Stimulated activated CD4-positive, alpha-beta T cell treated with anti-CD3 and anti-CD28 coated beads, Interleukin-4, amount 100 ng/mL, for 24 hours (primary cell): ENCODE results near the gene MAP3K5.

Experiments
- DNase-seq: peaks from one replicate; pipeline ENCODE4 v3.0.0-alpha.2; 2020

The MAP3K5 gene

DNA sequence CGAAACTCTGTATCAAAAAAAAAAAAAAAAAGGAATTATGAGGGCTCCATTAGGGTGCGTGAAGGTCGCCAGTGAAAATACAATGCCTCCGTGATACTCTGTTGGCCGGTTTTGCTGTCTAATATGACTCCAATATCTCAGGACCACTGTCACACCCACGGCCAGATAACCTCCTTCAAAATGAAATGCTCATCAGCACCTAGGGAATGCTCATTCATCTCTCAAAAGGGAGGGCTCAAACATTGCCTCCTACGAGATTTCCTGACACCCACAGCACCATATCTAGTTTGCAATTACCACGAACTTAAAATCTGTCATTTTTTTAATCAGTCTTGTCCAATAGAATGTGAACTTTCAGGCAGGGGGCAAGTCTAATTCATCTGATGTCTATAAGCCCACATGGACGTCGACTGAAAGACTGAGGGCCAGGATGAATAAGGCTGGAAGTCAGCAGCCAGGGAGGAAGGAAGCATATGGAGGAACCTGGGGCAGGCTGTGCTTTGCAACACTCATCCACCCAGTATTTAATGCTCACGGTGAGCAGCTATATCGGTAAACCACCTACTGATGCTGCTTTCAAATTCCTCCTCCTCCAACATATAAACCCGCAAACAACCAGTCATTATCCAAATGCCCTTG lies 42.8 kb downstream of the MAP3K5 start:
- DNase-seq = no peak

- DNase-seq = no peak
Measured at GRCh38 chr6:136747507-136747906, 44.8 kb downstream of the MAP3K5 start.

DNA sequence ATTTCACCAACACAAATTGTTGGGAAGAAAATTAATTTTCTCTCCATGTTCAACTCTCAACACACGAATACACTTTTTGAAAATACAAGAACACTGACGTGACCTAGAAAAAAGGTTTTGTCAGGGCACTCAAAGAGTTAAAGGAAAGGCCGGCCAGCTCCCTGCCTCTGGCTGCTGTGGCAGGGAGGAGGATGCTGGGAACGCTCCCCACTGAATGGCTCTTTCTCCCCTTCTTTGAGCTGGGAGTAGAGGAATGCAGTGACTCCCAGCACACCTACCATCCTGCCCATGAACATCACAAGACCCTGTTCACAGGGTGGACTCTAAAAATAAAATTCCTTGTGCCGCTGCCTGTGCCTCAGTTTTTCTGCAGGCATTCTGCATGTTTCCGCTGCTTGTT lies 47.0 kb downstream of the MAP3K5 start:
- no peak for DNase-seq

DNA sequence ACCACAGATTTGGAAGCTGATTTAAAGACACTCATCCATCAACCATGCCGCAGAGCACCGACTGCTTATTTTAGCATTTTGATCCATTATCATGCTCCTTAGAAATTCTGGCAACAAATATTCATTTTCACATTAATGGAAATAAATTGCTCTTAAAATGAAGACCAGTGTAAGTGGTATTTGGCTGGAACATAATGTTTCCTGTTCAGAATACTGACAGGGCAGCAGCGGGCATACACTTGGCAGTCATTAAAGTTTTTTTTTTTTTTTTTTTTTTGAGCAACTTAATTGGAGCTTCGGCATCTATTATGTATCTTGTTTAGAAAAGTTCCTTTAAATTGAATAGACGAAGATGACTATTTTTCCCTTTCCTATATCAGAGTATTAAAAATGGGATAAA lies 47.4 kb downstream of the MAP3K5 start:
- no peak for DNase-seq

- no peak for DNase-seq
Measured at GRCh38 chr6:136742125-136742524, 50.2 kb downstream of the MAP3K5 start.

DNA sequence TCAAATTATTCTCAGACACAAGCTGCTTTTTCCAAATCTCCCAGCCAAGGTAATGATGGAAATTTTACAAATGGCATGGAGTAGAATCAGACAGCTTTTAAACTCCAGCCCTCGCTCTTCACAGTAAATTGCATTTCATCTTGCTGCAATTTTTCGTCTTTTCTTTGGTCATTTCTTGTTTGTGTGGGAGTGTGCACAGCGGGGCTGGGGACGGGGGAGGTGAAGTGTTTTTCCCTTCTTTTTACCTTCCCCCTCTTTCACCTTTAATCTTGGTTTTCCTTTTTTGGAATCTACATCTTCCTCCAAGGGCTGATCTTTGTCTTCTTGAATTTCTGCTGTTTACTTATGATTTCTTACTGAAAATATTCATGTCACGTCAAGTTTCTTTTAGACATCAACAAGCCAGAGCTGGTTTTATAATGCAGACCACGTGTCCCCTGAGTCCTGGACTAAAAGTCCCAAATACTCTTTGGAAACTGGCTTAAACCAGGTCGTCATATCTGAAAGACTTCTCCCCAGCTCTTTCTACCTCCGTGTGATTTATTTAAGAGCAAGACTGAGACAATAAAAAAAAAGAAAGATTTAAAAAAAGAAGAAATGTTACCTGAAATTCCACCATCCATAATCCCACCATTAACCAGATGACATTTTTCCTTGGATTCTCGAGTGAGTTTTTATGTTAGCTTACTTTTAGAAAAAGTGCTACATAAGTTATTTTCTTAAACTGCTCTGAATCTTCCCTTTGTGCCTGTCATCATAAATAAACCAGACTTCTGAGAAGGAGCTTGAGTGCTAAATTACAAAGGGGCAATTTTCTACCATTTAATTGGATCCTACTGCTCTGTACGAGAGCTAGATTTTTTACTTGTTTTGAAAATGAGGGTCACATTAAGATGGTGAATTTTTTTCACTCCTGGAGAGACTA lies 52.0 kb downstream of the MAP3K5 start:
- DNase-seq = no peak

DNA sequence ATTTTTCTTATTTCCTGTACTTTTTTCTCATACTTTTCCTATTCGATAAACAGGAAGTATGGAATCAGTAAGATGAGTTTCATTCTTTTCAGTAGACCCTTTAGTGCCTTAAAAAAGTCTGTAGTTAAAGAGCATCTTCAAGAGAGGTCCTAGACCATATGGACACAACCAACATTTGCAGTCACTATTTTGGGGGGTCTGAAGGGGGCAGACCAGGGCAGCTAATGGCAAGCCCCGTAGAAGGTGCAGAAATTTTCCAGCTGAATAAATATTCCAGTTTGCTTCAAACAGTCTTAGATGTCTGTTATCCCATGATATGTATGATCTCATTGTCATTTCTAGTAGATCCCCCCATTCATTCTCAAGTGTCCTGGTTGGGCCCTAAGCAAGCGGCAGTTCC lies 52.8 kb downstream of the MAP3K5 start:
- DNase-seq = no peak

DNA sequence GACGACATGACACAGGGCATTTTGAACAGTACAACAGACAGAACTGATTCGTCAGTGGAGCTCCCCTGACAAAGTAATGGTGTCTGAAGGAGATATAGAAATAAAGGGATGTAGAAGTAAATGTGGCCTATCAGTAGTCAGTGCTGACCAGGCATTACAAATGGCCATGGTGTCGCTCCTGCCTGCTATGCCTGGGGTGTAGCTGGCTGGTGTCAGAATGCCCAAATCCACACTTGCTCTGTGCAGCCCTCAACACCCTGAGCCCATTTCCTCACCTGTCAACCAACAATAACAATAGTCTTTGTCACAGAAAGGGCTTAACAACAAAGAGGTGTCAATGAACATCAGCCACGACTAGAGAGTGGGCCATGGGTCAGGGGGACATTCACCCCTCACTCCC lies 53.2 kb downstream of the MAP3K5 start:
- DNase-seq = no peak

DNA sequence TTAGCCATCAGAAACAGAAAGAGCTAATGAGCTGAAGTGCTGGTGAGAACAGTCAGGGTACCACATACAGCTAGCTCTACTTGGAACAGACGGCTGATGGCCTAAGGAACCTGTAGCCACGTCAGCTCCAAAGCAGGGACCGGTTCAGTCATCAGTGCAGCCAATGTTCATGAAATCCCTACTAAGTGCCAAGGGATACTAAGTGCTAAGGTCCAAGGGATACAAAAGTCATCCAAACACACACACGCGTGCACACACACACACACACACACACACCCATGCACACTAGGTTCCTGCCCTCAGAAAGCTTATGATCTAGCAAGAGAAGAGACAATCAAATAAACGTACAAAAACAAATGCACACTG lies 53.6 kb downstream of the MAP3K5 start:
- DNase-seq = no peak

- no peak for DNase-seq
Measured at GRCh38 chr6:136737871-136738691, 54.2 kb downstream of the MAP3K5 start.

GRCh38 chr6:136737374-136737844 lies 54.9 kb downstream of the MAP3K5 start:
- DNase-seq = no peak

GRCh38 chr6:136736281-136736960 lies 55.9 kb downstream of the MAP3K5 start:
- DNase-seq = no peak

DNA sequence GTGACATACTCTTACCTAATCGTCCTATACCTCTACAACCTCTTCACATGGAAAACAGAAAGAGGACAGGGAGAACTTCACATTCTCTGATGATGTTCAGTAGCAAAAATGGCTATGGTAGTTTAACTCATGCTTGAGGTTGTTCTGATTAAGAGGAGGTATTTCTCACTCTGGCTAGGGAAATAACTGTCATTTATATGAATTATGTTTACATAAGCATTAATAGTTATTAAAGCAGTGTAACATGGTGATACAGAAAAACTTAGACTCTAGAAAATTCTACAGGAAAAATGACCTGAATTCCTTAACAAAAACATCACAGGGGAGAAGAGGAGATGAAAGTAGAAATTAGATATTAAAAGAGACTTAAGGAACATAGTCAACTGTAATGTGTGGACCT lies 57.3 kb downstream of the MAP3K5 start:
- DNase-seq = no peak

GRCh38 chr6:136732889-136733288 lies 59.4 kb downstream of the MAP3K5 start:
- DNase-seq = no peak

DNA sequence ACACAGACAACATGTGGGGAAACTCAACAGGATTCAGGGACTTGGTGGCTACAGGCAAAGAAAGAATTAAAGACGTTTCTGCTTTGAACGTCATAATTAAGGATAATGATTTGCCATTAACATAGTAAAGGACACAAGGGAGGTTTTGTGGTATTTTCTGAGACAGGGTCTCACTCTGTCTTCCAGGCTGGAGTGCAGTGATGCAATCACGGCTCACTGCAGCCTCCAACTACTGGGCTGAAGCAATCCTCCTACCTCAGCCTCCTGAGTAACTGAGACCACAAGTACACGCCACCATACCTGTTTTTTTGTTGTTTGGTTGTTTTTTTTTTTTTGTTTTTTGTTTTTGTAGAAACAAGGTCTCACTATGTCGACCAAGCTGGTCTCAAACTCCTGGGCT lies 62.4 kb downstream of the MAP3K5 start:
- DNase-seq = no peak

DNA sequence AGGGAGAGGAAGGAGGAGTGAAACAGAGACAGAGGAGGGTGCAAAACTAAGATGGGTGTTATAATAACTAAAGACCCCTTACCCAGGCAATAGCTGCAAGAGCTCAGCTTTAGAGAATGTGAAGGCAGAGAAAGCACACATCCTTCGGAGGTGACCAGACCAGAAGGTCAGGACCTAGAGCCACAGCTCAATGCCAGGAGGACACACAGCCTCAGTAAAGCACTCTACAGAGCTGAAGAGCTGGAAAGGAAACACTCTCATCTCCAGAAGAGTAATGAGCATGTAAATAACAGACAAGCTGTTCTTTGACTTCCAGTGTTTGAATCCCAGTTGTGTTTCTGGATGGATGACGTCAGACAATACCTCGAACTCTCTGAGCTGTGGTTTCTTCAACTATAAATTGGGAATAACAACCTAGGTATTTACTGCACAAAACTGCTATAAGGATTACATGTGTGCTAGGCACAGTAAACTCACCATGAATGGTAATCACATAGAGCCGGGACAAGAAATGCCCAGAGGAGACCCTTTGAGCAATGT lies 63.2 kb downstream of the MAP3K5 start:
- no peak for DNase-seq

- no peak for DNase-seq
Measured at GRCh38 chr6:136728033-136728939, 64.0 kb downstream of the MAP3K5 start.

- no peak for DNase-seq
Measured at GRCh38 chr6:136726837-136727557, 65.3 kb downstream of the MAP3K5 start.

DNA sequence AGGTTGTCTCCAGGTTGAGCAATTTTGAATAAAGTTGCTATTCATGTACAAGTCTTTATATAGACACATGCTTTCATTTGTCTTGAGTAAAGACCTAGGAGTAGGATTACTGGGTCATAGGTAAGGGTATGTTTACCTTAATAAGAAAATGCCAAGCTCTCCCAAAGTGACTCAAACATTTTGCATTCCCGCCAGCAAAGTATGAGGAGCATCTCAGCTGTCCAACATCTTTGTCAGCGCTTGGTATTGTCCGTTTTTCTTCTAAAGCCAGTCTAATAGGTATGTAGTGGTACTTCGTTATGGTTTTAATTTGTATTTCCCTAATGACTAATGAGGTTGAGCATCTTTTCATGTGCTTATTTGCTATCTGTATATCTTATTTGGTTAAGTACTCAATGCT lies 67.2 kb downstream of the MAP3K5 start:
- no peak for DNase-seq

- DNase-seq = peak; percentile 51
Measured at GRCh38 chr6:136723780-136724179, 68.5 kb downstream of the MAP3K5 start.

DNA sequence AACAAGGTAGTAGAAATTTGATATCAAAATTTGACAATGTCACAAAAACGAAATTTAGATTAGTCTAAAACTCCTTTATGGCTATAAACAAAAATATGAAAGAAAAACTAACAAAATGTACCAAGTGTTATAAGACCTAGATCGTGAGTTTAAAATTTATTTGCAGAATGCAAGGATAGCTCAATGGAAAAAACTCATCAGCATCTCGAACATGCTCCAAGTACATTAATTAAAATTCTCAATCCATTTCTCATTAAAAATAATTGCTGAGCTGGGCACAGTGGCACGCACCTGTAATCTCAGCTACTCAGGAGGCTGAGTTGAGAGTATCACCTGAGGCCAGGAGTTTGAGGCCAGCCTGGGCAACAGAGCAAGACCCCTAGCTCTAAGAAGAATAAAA lies 70.8 kb downstream of the MAP3K5 start:
- DNase-seq = no peak
